Middle frontal gyrus (tissue), 1 donor: Measurements from ENCODE around the gene ALDH3A2.
"Not testable (repeated sequence)": the region's sequence is repeated elsewhere in the genome, so short reads cannot be mapped to it uniquely, and the experiment has no call there.

ENCODE experiments used
- DNase-seq: peaks from one replicate; pipeline ENCODE4 v3.0.0-alpha.2; 2015; ENCODE audit warnings: low spot score; ENCODE audit errors: extremely low spot score

Gene ALDH3A2

GRCh38 chr17:19650826-19651225 is 2.3 kb downstream of the ALDH3A2 start:
- no peak for DNase-seq

GRCh38 chr17:19651451-19652238 is 3.1 kb downstream of the ALDH3A2 start:
- DNase-seq = no peak

GRCh38 chr17:19652595-19652994 is 4.0 kb downstream of the ALDH3A2 start:
- no peak for DNase-seq

GRCh38 chr17:19654342-19654886 is 5.9 kb downstream of the ALDH3A2 start:
- DNase-seq = no peak

- DNase-seq = no peak
Observed at GRCh38 chr17:19654896-19655295, 6.3 kb downstream of the ALDH3A2 start.

GRCh38 chr17:19656336-19656735 is 7.8 kb downstream of the ALDH3A2 start:
- DNase-seq = no peak

- no peak for DNase-seq
Observed at GRCh38 chr17:19656851-19657581, 8.5 kb downstream of the ALDH3A2 start.

- DNase-seq = no peak
Observed at GRCh38 chr17:19659366-19660177, 11.0 kb downstream of the ALDH3A2 start.

GRCh38 chr17:19660219-19660870 is 11.8 kb downstream of the ALDH3A2 start:
- DNase-seq = no peak

- no peak for DNase-seq
Observed at GRCh38 chr17:19661121-19661520, 12.6 kb downstream of the ALDH3A2 start.

- no peak for DNase-seq
Observed at GRCh38 chr17:19663097-19663496, 14.5 kb downstream of the ALDH3A2 start.

GRCh38 chr17:19664136-19664820 is 15.7 kb downstream of the ALDH3A2 start:
- DNase-seq = no peak

- no peak for DNase-seq
Observed at GRCh38 chr17:19664821-19665181, 16.2 kb downstream of the ALDH3A2 start.

- DNase-seq = not testable (repeated sequence)
Observed at GRCh38 chr17:19669680-19670079, 21.1 kb downstream of the ALDH3A2 start.

GRCh38 chr17:19670908-19671307 is 22.4 kb downstream of the ALDH3A2 start:
- DNase-seq = no peak

GRCh38 chr17:19671433-19671832 is 22.9 kb downstream of the ALDH3A2 start:
- DNase-seq = no peak

GRCh38 chr17:19672009-19672750 is 23.6 kb downstream of the ALDH3A2 start:
- no peak for DNase-seq

- no peak for DNase-seq
Observed at GRCh38 chr17:19673623-19674022, 25.1 kb downstream of the ALDH3A2 start.

- no peak for DNase-seq
Observed at GRCh38 chr17:19676896-19677295, 28.3 kb downstream of the ALDH3A2 start.
